GM18870 (cell line): Measurements from ENCODE around the gene AHSA1.

Experiments
- ATAC-seq: cut with Tn5 transposase; IDR thresholded peaks from one replicate; pipeline ENCODE4 v1.9.1; 2021; ENCODE audit warnings: moderate library complexity; ENCODE audit not compliant: unreplicated experiment

AHSA1 gene

GRCh38 chr14:77507762-77508161 lies 49.9 kb downstream of the AHSA1 start:
- no peak for ATAC-seq

DNA sequence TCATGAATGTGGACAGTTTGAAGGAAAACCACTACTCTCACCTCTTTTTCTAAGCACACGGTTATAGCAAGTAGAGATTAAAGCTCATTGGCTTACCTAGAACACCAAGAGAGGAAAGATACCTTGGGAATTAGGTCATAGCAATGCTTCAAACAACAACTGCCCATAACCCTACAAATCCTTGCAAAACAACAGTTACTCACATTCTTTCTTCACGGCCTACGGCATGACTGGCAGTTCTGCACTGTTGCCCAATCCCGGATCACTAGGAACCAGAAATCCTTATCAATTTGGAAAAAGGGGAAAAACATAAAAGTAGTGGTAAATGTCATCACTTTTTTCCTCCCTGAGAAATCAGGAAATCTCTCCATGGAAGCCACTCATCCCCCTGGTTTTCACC lies 50.4 kb downstream of the AHSA1 start:
- ATAC-seq, result no peak

DNA sequence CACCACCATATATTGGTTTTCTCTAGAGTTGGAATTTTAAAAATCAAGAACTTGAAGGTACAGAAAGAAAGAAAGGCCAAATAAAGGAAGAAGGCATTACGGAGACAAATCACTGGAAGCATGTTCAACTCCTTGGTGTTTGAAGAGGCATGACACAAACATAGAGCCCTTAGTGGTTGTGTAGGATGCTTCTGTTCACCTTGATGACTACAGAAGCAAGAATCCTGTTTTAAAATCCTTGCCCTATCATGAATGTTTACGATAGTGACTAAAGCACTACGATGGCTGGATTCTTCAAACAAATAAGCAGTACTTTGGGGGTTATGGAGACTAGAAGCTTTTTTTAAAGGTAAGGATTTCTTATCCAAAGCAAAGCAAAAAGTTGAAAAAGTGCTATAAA lies 51.0 kb downstream of the AHSA1 start:
- ATAC-seq, result no peak

- ATAC-seq, result no peak
Observed at GRCh38 chr14:77509366-77509765, 51.5 kb downstream of the AHSA1 start.

DNA sequence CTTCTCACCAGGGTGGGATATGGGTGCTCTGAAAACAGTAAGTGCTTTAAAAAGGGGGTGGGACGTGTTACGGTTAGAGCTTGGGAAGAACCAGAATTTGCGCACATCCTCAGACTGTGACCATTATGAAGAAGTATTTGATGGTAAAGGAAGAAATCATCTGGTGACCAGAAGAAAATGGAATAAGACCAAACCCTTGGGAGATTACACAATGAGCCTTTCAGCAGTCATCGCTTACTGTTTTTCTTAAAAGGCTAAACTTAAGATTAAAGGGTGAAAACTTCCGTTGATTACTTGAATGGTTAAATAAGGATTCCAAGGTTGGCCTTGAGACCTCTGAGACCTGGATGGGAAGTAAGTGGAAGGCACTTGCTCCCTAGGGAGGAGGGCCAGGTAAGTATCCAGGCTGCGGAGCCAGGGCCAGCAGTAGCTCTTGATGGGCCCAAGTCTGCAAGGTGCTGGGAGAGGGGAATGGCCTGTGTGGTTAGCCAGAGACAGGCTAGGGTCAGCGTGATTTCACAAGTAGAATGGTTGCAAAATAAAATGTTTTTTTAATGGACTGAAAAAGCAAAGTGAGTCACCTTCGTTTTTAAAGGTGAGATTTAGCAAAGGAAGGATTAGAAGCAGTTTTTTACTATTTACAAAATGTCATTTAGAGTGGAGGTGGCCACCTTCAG lies 53.7 kb downstream of the AHSA1 start:
- no peak for ATAC-seq

GRCh38 chr14:77516126-77516525 lies 58.2 kb downstream of the AHSA1 start:
- no peak for ATAC-seq
